GM12872 (cell line): ENCODE data around the gene TRMT2B.

Source experiments
- TF ChIP-seq, protein P1 (sequence below): IDR thresholded peaks from 3 replicates; pipeline ENCODE4 v1.5.1; 2011; ENCODE audit warnings: low read depth, mild to moderate bottlenecking, low read length, moderate library complexity; ENCODE audit not compliant: insufficient read depth

TRMT2B gene

GRCh38 chrX:100975212-100975611 lies 76.7 kb downstream of the TRMT2B start:
- TF ChIP-seq, protein P1, sequence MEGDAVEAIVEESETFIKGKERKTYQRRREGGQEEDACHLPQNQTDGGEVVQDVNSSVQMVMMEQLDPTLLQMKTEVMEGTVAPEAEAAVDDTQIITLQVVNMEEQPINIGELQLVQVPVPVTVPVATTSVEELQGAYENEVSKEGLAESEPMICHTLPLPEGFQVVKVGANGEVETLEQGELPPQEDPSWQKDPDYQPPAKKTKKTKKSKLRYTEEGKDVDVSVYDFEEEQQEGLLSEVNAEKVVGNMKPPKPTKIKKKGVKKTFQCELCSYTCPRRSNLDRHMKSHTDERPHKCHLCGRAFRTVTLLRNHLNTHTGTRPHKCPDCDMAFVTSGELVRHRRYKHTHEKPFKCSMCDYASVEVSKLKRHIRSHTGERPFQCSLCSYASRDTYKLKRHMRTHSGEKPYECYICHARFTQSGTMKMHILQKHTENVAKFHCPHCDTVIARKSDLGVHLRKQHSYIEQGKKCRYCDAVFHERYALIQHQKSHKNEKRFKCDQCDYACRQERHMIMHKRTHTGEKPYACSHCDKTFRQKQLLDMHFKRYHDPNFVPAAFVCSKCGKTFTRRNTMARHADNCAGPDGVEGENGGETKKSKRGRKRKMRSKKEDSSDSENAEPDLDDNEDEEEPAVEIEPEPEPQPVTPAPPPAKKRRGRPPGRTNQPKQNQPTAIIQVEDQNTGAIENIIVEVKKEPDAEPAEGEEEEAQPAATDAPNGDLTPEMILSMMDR: no peak

GRCh38 chrX:100973411-100973810 lies 78.5 kb downstream of the TRMT2B start:
- TF ChIP-seq, protein P1: no peak

DNA sequence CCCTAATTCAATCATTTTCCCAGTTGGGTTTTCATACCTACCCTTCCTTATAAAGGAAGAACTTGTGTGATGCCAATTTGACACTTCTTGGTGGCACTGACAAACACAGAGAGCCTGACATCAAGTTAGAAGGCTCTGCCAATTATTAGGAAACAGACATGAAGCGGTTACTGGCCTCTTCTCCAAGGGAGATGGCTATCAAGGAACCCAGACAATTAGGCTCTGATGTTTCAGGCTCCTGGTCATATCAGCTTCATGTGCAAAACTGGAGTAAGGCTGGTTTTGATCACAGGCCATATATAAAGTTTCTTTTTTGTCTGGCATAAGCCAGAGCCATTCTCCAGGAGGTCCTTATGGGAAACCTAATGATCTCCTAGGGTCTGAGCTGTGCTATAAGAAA lies 82.0 kb downstream of the TRMT2B start:
- TF ChIP-seq, protein P1: no peak

- TF ChIP-seq, protein P1: no peak
Measured at GRCh38 chrX:100969408-100969807, 82.5 kb downstream of the TRMT2B start, which contains the start of gene ARL13A. TSS of gene ARL13A (plus strand) at chrX:100969708. CDS start at chrX:100973690, 3,982 bp downstream.

- TF ChIP-seq, protein P1: no peak
Measured at GRCh38 chrX:100964362-100964761, 87.5 kb downstream of the TRMT2B start.

DNA sequence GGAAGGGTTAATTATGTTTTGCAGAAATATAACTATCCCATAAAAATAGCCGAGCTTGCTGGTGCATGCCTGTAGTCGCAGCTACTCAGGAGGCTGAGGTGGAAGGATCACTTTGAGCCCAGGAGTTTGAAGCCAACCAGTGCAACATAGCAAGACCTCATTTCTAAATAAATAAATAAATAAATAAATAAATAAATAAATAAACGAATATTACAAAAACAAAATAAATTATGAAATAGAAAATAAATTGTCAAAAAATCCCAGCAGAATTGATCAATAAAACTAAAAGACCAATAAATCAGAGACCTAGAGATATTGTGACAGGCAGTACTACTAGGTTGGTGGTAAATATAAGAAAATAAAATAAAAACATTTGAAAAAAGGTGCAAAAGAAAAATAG lies 89.1 kb downstream of the TRMT2B start:
- TF ChIP-seq, protein P1: no peak
